ENCODE measurements around the gene PTPRG. TPM values are rescaled to one million over a fixed set of nuclear protein-coding genes. Genes with fewer than 3 reads are reported as not detected.

PTPRG gene
- total and polyA plus RNA-seq, 2 experiments from 2014 or later = 8.5 to 34.9 TPM

DNA sequence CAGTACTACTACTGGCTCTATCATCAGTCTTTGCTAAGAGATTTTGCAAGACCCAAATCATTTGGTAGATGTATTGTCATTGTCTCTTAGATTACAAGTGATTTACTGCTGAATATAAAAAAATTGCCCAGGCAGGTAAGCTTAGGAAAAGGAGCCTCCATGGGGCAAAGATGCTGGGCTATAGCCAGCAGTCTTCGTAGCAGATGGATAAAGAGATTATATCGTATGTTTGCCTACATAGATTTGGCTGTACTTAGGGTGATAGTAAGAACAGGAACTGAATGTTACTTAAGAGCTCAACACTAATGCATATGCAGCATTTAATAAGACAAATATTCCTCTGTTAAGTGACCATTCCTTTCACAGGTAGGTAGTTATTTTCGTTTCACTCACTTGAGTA, 48.9 kb downstream of the PTPRG start:
- Histone ChIP-seq H3K4me1 (ENCODE audit: insufficient read depth) (peaks cover 5% of the 10 kb centered on the region), H3K27ac (no peak overlapping the region), H3K79me2 (peaks cover 23% of the 10 kb centered on the region), H4K20me1 (ENCODE audit: insufficient read depth, poor library complexity, severe bottlenecking) (no peaks in the 10 kb centered on the region), H3K4me2 (no peak overlapping the region), H2AFZ (no peak overlapping the region), H3K36me3 (replicated peaks; ENCODE audit: insufficient read depth, low read depth) (no peaks in the 10 kb centered on the region), H3K9me3 (ENCODE audit: low read depth) (no peaks in the 10 kb centered on the region), H3K27me3 (no peaks in the 10 kb centered on the region), H3K4me3 (no peak overlapping the region), H3K9me2 (replicated peaks; ENCODE audit: insufficient read depth) (no peaks in the 10 kb centered on the region)
- 65% methylated on average over 3 of the region's 3 CpGs for WGBS (ENCODE audit: low lambda C conversion rate, missing lambda C conversion rate)
- no peak for DNase-seq (ENCODE audit: low spot score)
- TF ChIP-seq, protein P1, sequence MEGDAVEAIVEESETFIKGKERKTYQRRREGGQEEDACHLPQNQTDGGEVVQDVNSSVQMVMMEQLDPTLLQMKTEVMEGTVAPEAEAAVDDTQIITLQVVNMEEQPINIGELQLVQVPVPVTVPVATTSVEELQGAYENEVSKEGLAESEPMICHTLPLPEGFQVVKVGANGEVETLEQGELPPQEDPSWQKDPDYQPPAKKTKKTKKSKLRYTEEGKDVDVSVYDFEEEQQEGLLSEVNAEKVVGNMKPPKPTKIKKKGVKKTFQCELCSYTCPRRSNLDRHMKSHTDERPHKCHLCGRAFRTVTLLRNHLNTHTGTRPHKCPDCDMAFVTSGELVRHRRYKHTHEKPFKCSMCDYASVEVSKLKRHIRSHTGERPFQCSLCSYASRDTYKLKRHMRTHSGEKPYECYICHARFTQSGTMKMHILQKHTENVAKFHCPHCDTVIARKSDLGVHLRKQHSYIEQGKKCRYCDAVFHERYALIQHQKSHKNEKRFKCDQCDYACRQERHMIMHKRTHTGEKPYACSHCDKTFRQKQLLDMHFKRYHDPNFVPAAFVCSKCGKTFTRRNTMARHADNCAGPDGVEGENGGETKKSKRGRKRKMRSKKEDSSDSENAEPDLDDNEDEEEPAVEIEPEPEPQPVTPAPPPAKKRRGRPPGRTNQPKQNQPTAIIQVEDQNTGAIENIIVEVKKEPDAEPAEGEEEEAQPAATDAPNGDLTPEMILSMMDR (IDR thresholded peaks at IDR 0.05; ENCODE audit: poor library complexity) = no peak
- TF ChIP-seq EZH2 (IDR thresholded peaks at IDR 0.05; ENCODE audit: borderline replicate concordance) = no peak
- no peak for TF ChIP-seq EZH2phosphoT487 (IDR thresholded peaks at IDR 0.05; ENCODE audit: low read depth, severe bottlenecking, unreplicated experiment)

DNA sequence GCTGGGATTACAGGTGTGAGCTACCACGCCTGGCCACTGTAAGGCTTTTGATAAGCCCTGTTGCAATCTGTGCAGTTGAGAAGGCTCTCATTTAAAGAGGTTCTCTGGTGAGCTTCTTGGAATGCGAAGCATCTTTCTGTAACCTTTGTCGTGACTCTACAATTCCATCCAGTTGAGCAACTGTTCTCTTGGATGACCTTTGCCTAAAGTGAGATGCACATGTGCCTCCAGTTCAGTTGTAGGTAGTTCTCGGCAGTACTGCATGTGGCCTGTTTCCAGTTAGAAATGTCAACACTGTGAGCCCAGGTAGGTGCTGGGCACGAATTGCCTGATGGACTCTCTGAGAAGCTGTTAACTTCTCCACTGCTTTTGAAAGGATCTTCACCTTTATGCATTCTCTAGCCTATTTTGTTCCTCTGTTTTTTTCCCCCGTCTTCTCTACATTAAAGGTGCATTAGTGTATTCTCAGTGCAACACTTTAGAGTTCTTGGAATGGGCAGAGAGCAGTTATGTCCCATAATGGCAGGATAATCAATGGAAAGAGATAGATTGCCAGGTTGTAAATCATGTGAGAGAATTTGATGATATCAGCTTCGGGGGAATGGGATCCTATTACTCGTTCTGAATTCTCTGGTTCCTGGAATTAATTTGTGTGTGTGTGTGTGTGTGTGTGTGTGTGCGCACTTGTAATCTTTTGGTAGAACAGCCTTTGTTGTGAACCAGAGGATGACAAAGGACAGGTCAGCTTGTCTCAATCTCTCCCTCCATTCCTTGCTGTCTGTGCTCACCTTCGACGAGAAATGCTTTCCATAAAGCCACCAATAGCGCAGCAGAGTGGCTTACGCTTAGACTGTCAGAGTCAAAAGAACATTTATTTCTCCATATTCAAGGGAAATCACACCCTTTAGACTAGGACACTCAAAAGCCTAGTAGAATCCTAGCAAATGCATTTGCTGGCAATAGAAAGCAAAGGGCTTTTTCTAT, 51.1 kb downstream of the PTPRG start:
- peaks cover 6% of the 10 kb centered on the region for H3K4me1 ChIP-seq (ENCODE audit: insufficient read depth)
- 72% methylated on average over 13 of the region's 13 CpGs for WGBS (ENCODE audit: low lambda C conversion rate, missing lambda C conversion rate)
- no peaks in the 10 kb centered on the region for H3K27me3 ChIP-seq
- no peak overlapping the region for H3K27ac ChIP-seq
- H3K9me2 ChIP-seq (replicated peaks; ENCODE audit: insufficient read depth) = no peaks in the 10 kb centered on the region
- no peak for DNase-seq (ENCODE audit: low spot score)
- no peaks in the 10 kb centered on the region for H3K36me3 ChIP-seq (replicated peaks; ENCODE audit: insufficient read depth, low read depth)
- H3K4me3 ChIP-seq = no peak overlapping the region
- H3K4me2 ChIP-seq = no peak overlapping the region
- no peaks in the 10 kb centered on the region for H3K9me3 ChIP-seq (ENCODE audit: low read depth)
- TF ChIP-seq, protein P1 (IDR thresholded peaks at IDR 0.05; ENCODE audit: poor library complexity) = no peak
- TF ChIP-seq EZH2 (IDR thresholded peaks at IDR 0.05; ENCODE audit: borderline replicate concordance) (no peak), EZH2phosphoT487 (IDR thresholded peaks at IDR 0.05; ENCODE audit: low read depth, severe bottlenecking, unreplicated experiment) (no peak)
- peaks cover 21% of the 10 kb centered on the region for H3K79me2 ChIP-seq
- no peaks in the 10 kb centered on the region for H4K20me1 ChIP-seq (ENCODE audit: insufficient read depth, poor library complexity, severe bottlenecking)
- H2AFZ ChIP-seq = no peak overlapping the region

DNA sequence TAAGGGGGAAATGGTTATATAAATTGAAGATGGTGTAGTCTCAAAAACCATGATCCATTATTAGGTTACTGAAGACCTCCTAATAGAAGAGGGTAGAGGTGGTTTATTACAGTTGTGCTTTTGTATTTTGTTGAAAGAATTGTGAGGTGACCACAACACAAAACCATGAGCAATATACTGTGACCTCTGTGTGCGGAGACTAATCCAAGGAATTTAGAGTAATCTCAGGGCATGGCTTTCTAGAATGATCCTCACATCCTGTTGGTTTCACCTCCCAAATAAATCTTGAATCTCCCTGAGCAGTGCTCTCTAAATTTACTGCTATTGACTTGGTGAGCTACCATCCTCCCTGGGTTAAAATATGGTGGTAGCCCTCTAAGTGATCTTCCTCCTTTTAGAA, 52.3 kb downstream of the PTPRG start:
- 100% methylated on average over 1 of the region's 1 CpG for WGBS (ENCODE audit: low lambda C conversion rate, missing lambda C conversion rate)
- no peaks in the 10 kb centered on the region for H4K20me1 ChIP-seq (ENCODE audit: insufficient read depth, poor library complexity, severe bottlenecking)
- H3K9me3 ChIP-seq (ENCODE audit: low read depth) = no peaks in the 10 kb centered on the region

More for the DNA sequence above, 52.3 kb downstream of the PTPRG start:
- no peaks in the 10 kb centered on the region for H3K27me3 ChIP-seq
- H3K4me1 ChIP-seq (ENCODE audit: insufficient read depth) = peaks cover 12% of the 10 kb centered on the region
- H3K27ac ChIP-seq = no peak overlapping the region
- H3K4me2 ChIP-seq = no peak overlapping the region
- no peaks in the 10 kb centered on the region for H3K36me3 ChIP-seq (replicated peaks; ENCODE audit: insufficient read depth, low read depth)
- H3K4me3 ChIP-seq = no peak overlapping the region
- TF ChIP-seq, protein P1 (IDR thresholded peaks at IDR 0.05; ENCODE audit: poor library complexity) = no peak
- no peak for TF ChIP-seq EZH2 (IDR thresholded peaks at IDR 0.05; ENCODE audit: borderline replicate concordance)
- no peak for TF ChIP-seq EZH2phosphoT487 (IDR thresholded peaks at IDR 0.05; ENCODE audit: low read depth, severe bottlenecking, unreplicated experiment)
- H3K9me2 ChIP-seq (replicated peaks; ENCODE audit: insufficient read depth) = no peaks in the 10 kb centered on the region
- peaks cover 27% of the 10 kb centered on the region for H3K79me2 ChIP-seq
- DNase-seq (ENCODE audit: low spot score) = no peak
- no peak overlapping the region for H2AFZ ChIP-seq
